ENCODE results near the gene PICALM.

The PICALM gene

DNA sequence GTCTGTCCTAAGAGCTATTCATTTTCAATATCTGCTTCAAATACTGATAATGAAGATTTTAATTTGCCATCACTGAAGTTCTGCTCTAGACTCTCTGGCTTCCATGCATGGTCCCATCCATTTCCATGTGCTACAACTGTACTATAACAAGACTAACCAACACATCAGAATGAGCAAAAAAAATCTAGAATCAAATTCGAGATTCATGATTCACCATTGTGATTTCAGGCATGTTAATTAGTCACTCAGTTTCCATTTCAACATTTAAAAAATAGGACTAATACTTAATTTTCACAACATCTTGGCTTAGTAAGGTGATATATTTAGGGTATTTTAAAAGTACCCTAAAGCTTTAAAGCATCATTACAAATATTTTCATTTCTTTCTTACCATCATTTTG lies 22.8 kb downstream of the PICALM start:
- Histone ChIP-seq H3K9ac (ENCODE audit: low read length) (peak overlapping the region; percentile 7), H3K36me3 (ENCODE audit: control insufficient read depth, insufficient read depth, low read length, severe bottlenecking) (no peaks in the 10 kb centered on the region), H3K4me3 (ENCODE audit: low read length) (peak overlapping the region; percentile 62), H3K27me3 (replicated peaks; ENCODE audit: control insufficient read depth, insufficient read depth, low read length) (no peaks in the 10 kb centered on the region), H3K4me1 (ENCODE audit: control insufficient read depth, insufficient read depth, low read length) (peaks cover 83% of the 10 kb centered on the region), H3K9me3 (ENCODE audit: control insufficient read depth, low read length) (no peaks in the 10 kb centered on the region)
- DNase-seq (ENCODE audit: low read depth): no peak

DNA sequence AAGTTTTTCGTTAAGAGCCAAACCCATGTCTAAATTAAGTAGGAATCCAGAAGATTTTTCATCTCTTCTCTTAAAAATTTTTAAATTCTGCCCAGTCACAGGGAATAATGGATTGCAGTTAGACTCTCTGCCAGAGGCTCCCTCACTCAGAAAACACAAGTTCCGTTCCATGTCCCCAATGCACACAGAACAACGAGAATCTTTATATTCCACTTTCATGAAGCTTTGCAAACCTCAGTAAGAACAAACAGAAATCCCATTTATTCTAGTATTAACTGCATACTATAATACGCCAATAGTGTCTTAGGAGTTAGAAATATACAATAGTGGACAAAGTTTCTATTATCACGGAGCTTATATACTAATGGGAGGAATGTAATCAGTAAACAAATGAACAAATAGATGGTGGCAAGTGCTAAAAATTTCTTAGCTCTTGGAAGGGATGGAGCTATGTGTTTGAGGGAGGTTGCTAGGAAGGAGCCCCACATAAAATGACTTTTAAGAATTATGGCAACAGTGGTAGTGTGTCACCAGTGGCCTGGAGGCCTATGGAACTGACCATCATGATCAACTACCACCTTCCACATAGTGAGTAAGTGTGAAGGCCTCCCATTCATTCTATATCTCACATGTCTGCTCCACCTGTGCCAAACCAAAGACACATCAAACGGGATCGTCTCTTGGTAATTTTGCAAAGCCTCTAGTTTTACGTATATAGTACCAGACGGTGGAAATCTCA lies 24.9 kb downstream of the PICALM start:
- H3K27me3 ChIP-seq (replicated peaks; ENCODE audit: control insufficient read depth, insufficient read depth, low read length): no peaks in the 10 kb centered on the region
- DNase-seq (ENCODE audit: low read depth): no peak
- H3K4me1 ChIP-seq (ENCODE audit: control insufficient read depth, insufficient read depth, low read length): peaks cover 88% of the 10 kb centered on the region
- H3K4me3 ChIP-seq (ENCODE audit: low read length): no peak overlapping the region
- no peaks in the 10 kb centered on the region for H3K36me3 ChIP-seq (ENCODE audit: control insufficient read depth, insufficient read depth, low read length, severe bottlenecking)
- no peak overlapping the region for H3K9ac ChIP-seq (ENCODE audit: low read length)
- H3K9me3 ChIP-seq (ENCODE audit: control insufficient read depth, low read length): no peaks in the 10 kb centered on the region

DNA sequence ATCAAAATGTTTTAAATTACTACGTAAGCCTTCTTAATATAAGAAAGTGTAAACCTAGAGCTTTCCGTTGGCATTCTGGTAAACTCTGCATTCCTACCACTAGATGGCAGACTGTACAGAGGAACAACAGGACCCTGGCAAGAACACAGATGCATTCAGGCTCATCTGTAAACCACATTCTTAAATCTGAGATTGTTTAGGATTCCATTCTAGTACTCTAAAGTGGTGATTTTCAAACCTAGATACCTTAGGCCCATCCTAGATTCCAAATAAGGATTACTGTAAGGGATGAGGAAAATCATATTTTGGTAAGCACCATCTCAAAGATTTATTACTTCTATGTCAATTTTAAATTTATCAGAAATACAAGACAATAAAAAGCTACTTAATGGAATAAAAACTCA lies 26.9 kb downstream of the PICALM start:
- H3K4me3 ChIP-seq (ENCODE audit: low read length): peak overlapping the region; percentile 68
- H3K36me3 ChIP-seq (ENCODE audit: control insufficient read depth, insufficient read depth, low read length, severe bottlenecking): no peaks in the 10 kb centered on the region
- DNase-seq (ENCODE audit: low read depth): peak; percentile 96
- no peaks in the 10 kb centered on the region for H3K9me3 ChIP-seq (ENCODE audit: control insufficient read depth, low read length)
- H3K27me3 ChIP-seq (replicated peaks; ENCODE audit: control insufficient read depth, insufficient read depth, low read length): no peaks in the 10 kb centered on the region
- H3K4me1 ChIP-seq (ENCODE audit: control insufficient read depth, insufficient read depth, low read length): peaks cover 71% of the 10 kb centered on the region
- peak overlapping the region; percentile 75 for H3K9ac ChIP-seq (ENCODE audit: low read length)

DNA sequence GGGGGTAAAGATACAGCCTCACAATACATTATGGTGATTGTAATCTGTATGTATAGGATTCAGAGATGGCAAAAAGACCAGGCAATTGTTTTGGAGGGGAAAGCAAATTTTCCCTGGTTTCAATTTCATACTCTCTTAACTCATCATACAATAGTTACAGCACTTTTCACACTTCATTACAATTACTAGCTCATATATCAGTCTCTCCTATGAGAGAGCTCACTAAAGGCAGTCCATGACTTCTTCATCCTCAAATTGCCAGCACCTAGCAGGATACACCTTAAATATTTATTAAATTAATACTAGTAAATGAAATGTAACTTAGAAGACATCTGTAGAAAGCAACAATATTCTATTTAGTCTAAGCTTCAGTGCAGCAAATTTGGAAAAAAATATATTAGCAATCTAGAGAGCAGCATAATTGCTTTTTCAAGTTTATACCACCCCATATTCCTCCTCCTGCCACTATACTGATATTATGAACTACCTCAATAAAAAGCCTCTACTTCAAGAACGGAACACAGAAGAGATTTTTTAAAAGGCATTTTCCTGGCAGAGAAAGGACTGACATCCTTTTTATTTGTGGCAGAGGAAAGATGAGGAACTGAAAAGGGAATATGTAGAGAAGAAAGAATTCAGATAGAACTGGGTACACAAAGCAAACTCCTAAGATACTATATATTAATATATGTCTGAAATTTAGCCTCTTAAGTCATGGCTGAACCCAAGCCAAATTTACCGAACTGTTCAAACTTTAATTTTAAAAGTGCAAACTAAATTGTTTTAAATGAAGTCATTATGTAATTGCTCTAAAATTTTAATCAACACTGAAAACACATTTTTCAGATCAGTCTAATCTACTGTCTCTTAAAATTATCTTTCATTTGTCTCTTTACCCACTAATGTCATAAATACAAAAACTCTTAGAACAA lies 27.7 kb downstream of the PICALM start:
- peaks cover 3% of the 10 kb centered on the region for H3K36me3 ChIP-seq (ENCODE audit: control insufficient read depth, insufficient read depth, low read length, severe bottlenecking)
- no peaks in the 10 kb centered on the region for H3K9me3 ChIP-seq (ENCODE audit: control insufficient read depth, low read length)
- peaks cover 63% of the 10 kb centered on the region for H3K4me1 ChIP-seq (ENCODE audit: control insufficient read depth, insufficient read depth, low read length)
- peak overlapping the region; percentile 75 for H3K9ac ChIP-seq (ENCODE audit: low read length)
- peak overlapping the region; percentile 68 for H3K4me3 ChIP-seq (ENCODE audit: low read length)
- no peaks in the 10 kb centered on the region for H3K27me3 ChIP-seq (replicated peaks; ENCODE audit: control insufficient read depth, insufficient read depth, low read length)
- DNase-seq (ENCODE audit: low read depth): peak; percentile 12

GRCh38 chr11:86039094-86039493 lies 29.8 kb downstream of the PICALM start:
- DNase-seq (ENCODE audit: low read depth): no peak
- no peak overlapping the region for H3K9ac ChIP-seq (ENCODE audit: low read length)
- no peaks in the 10 kb centered on the region for H3K9me3 ChIP-seq (ENCODE audit: control insufficient read depth, low read length)
- peaks cover 6% of the 10 kb centered on the region for H3K36me3 ChIP-seq (ENCODE audit: control insufficient read depth, insufficient read depth, low read length, severe bottlenecking)
- no peaks in the 10 kb centered on the region for H3K27me3 ChIP-seq (replicated peaks; ENCODE audit: control insufficient read depth, insufficient read depth, low read length)
- peaks cover 46% of the 10 kb centered on the region for H3K4me1 ChIP-seq (ENCODE audit: control insufficient read depth, insufficient read depth, low read length)
- no peak overlapping the region for H3K4me3 ChIP-seq (ENCODE audit: low read length)

DNA sequence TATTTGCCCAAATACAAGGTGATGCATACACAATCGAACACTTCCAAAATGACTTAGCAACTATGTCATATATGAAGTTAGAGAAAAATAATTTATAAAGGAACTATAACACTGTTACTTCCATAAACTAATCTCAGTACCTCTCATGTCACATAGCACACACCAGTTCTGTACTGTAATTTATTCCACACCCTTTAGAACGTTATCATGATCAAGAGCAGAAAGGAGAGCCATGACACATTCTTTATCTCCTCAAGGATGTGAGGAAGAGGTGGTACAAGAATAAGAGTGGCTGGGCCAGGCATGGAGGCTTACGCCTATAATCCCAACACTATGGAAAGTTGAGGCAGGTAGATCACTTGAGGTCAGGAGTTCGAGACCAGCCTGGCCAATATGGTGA lies 31.1 kb downstream of the PICALM start:
- Histone ChIP-seq H3K4me3 (ENCODE audit: low read length) (no peak overlapping the region), H3K27me3 (replicated peaks; ENCODE audit: control insufficient read depth, insufficient read depth, low read length) (no peaks in the 10 kb centered on the region), H3K4me1 (ENCODE audit: control insufficient read depth, insufficient read depth, low read length) (peaks cover 46% of the 10 kb centered on the region), H3K9ac (ENCODE audit: low read length) (no peak overlapping the region), H3K36me3 (ENCODE audit: control insufficient read depth, insufficient read depth, low read length, severe bottlenecking) (peaks cover 6% of the 10 kb centered on the region), H3K9me3 (ENCODE audit: control insufficient read depth, low read length) (no peaks in the 10 kb centered on the region)
- no peak for DNase-seq (ENCODE audit: low read depth)

DNA sequence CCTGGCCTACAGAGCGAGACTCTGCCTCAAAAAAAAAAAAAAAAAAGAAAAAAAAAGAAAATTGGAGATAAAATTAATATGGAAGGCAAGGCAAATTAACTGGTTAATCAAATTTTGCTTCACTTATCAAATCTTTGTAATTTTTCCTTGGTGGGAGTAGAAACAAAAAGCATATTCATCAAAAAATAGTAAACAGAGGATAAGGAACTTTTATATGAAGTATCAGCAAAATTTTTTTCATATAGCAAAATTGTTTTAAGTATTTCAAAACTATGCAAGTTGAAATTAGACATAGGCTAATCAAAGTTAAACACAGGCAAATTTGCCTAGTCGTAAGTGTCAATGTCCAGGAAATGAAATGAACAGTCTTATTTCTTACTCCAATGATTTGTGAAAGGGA lies 33.0 kb downstream of the PICALM start:
- H3K9me3 ChIP-seq (ENCODE audit: control insufficient read depth, low read length): no peaks in the 10 kb centered on the region
- H3K4me1 ChIP-seq (ENCODE audit: control insufficient read depth, insufficient read depth, low read length): peaks cover 43% of the 10 kb centered on the region
- H3K4me3 ChIP-seq (ENCODE audit: low read length): no peak overlapping the region
- no peak overlapping the region for H3K9ac ChIP-seq (ENCODE audit: low read length)
- peaks cover 10% of the 10 kb centered on the region for H3K36me3 ChIP-seq (ENCODE audit: control insufficient read depth, insufficient read depth, low read length, severe bottlenecking)
- no peak for DNase-seq (ENCODE audit: low read depth)
- no peaks in the 10 kb centered on the region for H3K27me3 ChIP-seq (replicated peaks; ENCODE audit: control insufficient read depth, insufficient read depth, low read length)

GRCh38 chr11:86035164-86035563 lies 33.7 kb downstream of the PICALM start:
- H3K9me3 ChIP-seq (ENCODE audit: control insufficient read depth, low read length): no peaks in the 10 kb centered on the region
- no peak overlapping the region for H3K4me3 ChIP-seq (ENCODE audit: low read length)
- no peak overlapping the region for H3K9ac ChIP-seq (ENCODE audit: low read length)
- H3K4me1 ChIP-seq (ENCODE audit: control insufficient read depth, insufficient read depth, low read length): peaks cover 36% of the 10 kb centered on the region
- H3K27me3 ChIP-seq (replicated peaks; ENCODE audit: control insufficient read depth, insufficient read depth, low read length): no peaks in the 10 kb centered on the region
- DNase-seq (ENCODE audit: low read depth): peak; percentile 21
- H3K36me3 ChIP-seq (ENCODE audit: control insufficient read depth, insufficient read depth, low read length, severe bottlenecking): peaks cover 17% of the 10 kb centered on the region

DNA sequence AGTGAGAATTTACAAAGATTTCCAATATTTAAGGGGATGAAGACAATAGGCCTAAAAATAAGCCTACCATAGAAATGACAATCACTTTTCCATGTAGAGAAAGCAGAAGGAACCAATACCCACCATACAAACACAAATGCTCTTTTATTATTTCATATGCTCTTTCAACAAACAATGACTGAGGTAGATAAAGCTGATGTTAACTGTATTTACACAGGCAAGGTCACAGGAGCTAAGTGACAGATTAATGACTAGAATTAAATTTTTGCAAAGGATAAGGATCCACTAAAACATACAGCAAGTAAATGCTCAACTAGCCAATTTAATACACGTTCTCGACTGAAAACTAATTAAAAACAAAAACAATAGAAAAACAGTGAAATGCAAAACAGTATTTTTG lies 34.2 kb downstream of the PICALM start:
- Histone ChIP-seq H3K27me3 (replicated peaks; ENCODE audit: control insufficient read depth, insufficient read depth, low read length) (no peaks in the 10 kb centered on the region), H3K9me3 (ENCODE audit: control insufficient read depth, low read length) (no peaks in the 10 kb centered on the region), H3K4me1 (ENCODE audit: control insufficient read depth, insufficient read depth, low read length) (peaks cover 32% of the 10 kb centered on the region), H3K9ac (ENCODE audit: low read length) (no peak overlapping the region), H3K36me3 (ENCODE audit: control insufficient read depth, insufficient read depth, low read length, severe bottlenecking) (peaks cover 22% of the 10 kb centered on the region), H3K4me3 (ENCODE audit: low read length) (no peak overlapping the region)
- DNase-seq (ENCODE audit: low read depth): no peak

- no peak for DNase-seq (ENCODE audit: low read depth)
- Histone ChIP-seq H3K27me3 (replicated peaks; ENCODE audit: control insufficient read depth, insufficient read depth, low read length) (no peaks in the 10 kb centered on the region), H3K36me3 (ENCODE audit: control insufficient read depth, insufficient read depth, low read length, severe bottlenecking) (peaks cover 98% of the 10 kb centered on the region), H3K9ac (ENCODE audit: low read length) (no peak overlapping the region), H3K4me1 (ENCODE audit: control insufficient read depth, insufficient read depth, low read length) (no peaks in the 10 kb centered on the region), H3K9me3 (ENCODE audit: control insufficient read depth, low read length) (no peaks in the 10 kb centered on the region), H3K4me3 (ENCODE audit: low read length) (no peak overlapping the region)
Observed at GRCh38 chr11:86021377-86021776, 47.5 kb downstream of the PICALM start.

DNA sequence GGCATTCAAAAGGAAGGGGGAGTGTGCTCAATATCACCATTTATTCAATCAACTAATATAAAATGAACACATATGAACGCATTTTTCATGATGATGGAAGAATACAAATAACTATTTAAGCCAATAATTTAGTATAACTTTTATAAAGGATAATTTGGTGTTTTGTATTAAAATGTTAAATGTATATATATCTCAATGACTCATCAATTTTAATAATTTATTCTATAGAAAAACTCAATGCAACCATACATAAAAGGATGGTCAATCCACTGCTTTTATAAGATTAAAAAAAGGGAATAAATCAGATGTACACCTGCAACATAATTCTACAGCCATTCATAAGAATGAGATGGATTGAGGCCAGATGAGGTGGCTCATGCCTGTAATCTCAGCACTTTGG lies 50.6 kb downstream of the PICALM start:
- Histone ChIP-seq H3K27me3 (replicated peaks; ENCODE audit: control insufficient read depth, insufficient read depth, low read length) (no peaks in the 10 kb centered on the region), H3K9me3 (ENCODE audit: control insufficient read depth, low read length) (no peaks in the 10 kb centered on the region), H3K4me1 (ENCODE audit: control insufficient read depth, insufficient read depth, low read length) (peaks cover 25% of the 10 kb centered on the region), H3K9ac (ENCODE audit: low read length) (no peak overlapping the region), H3K36me3 (ENCODE audit: control insufficient read depth, insufficient read depth, low read length, severe bottlenecking) (peaks cover 92% of the 10 kb centered on the region), H3K4me3 (ENCODE audit: low read length) (no peak overlapping the region)
- no peak for DNase-seq (ENCODE audit: low read depth)
